OCI-LY1 (cell line): ENCODE measurements around the gene GADD45A.
A peak's percentile ranks its signal among the peaks of the same experiment; 100 is the strongest.

Experiments used
- H2AFZ ChIP-seq: fragments of 200-600 bp; sonication (generic), shearing (Covaris generic); 2 replicates; pipeline ENCODE4 v1.6.0; 2014; ENCODE audit warnings: antibody characterized with exemption, mild to moderate bottlenecking, low read length
- H3F3A ChIP-seq: fragments of 200-600 bp; sonication (generic), shearing (Covaris generic); 2 replicates; pipeline ENCODE4 v1.6.0; 2014; ENCODE audit warnings: mild to moderate bottlenecking, antibody characterized with exemption, low read length, moderate library complexity; ENCODE audit not compliant: insufficient read depth
- H3K27ac ChIP-seq: fragments of 200-600 bp; sonication (generic); 2 replicates; pipeline ENCODE4 v1.5.1; 2014; ENCODE audit warnings: low read length, mixed run types, mild to moderate bottlenecking, low read depth; ENCODE audit not compliant: poor library complexity, severe bottlenecking
- H3K27me3 ChIP-seq: fragments of 200-600 bp; sonication (generic); 2 replicates; pipeline ENCODE4 v1.6.0; 2014; ENCODE audit warnings: antibody characterized with exemption, mild to moderate bottlenecking, low read length, moderate library complexity; ENCODE audit not compliant: insufficient read depth
- H3K36me3 ChIP-seq: fragments of 200-600 bp; sonication (generic); 2 replicates; pipeline ENCODE4 v1.6.1; 2014; ENCODE audit warnings: mild to moderate bottlenecking, antibody characterized with exemption, low read length, moderate library complexity, mixed read lengths; ENCODE audit not compliant: insufficient read depth
- H3K4me1 ChIP-seq: fragments of 200-600 bp; sonication (generic); 2 replicates; pipeline ENCODE4 v1.5.1; 2014; ENCODE audit warnings: mild to moderate bottlenecking, low read length, moderate library complexity; ENCODE audit not compliant: insufficient read depth, severe bottlenecking
- H3K4me2 ChIP-seq: fragments of 200-600 bp; sonication (generic), shearing (Covaris generic); 2 replicates; pipeline ENCODE4 v1.6.1; 2014; ENCODE audit warnings: low read length
- H3K4me3 ChIP-seq: fragments of 200-600 bp; sonication (generic); 2 replicates; pipeline ENCODE4 v1.5.1; 2014; ENCODE audit warnings: low read length, low read depth, mild to moderate bottlenecking, mixed read lengths; ENCODE audit not compliant: poor library complexity, severe bottlenecking
- H3K79me2 ChIP-seq: fragments of 200-600 bp; shearing (Covaris generic); 2 replicates; pipeline ENCODE4 v1.6.1; 2016; ENCODE audit warnings: mixed run types, low read length, mixed read lengths; ENCODE audit not compliant: insufficient read depth
- H3K9ac ChIP-seq: fragments of 200-600 bp; sonication (generic), shearing (Covaris generic); 2 replicates; pipeline ENCODE4 v1.6.1; 2014; ENCODE audit warnings: mild to moderate bottlenecking, low read length, mixed read lengths
- H3K9me2 ChIP-seq: fragments of 200-600 bp; sonication (generic), shearing (Covaris generic); 2 replicates; pipeline ENCODE4 v1.6.1; 2014; ENCODE audit warnings: low read depth, mild to moderate bottlenecking, low read length, mixed read lengths
- H3K9me3 ChIP-seq: fragments of 200-600 bp; shearing (Covaris generic); 2 replicates; pipeline ENCODE4 v1.6.1; 2014; ENCODE audit warnings: low read length, mixed read lengths
- H4K20me1 ChIP-seq: fragments of 200-600 bp; sonication (generic), shearing (Covaris generic); 2 replicates; pipeline ENCODE4 v1.6.0; 2016; ENCODE audit warnings: mild to moderate bottlenecking, low read length; ENCODE audit not compliant: insufficient read depth
- CTCF ChIP-seq: fragments of 200-600 bp; sonication (generic), shearing (Covaris generic); IDR thresholded peaks from 2 replicates; pipeline ENCODE4 v1.5.1; 2017; ENCODE audit warnings: mild to moderate bottlenecking, antibody characterized with exemption, low read length, moderate library complexity, mixed read lengths
- EZH2 ChIP-seq: fragments of 200-600 bp; sonication (generic), shearing (Covaris generic); IDR thresholded peaks from 2 replicates; pipeline ENCODE4 v1.8.0; 2017; ENCODE audit warnings: borderline replicate concordance, mixed run types, mild to moderate bottlenecking, antibody characterized with exemption, low read length, moderate library complexity, mixed read lengths

GADD45A gene

GRCh38 chr1:67733681-67734322 lies 48.8 kb downstream of the GADD45A start:
- no peaks in the 10 kb centered on the region for H3K36me3 ChIP-seq
- H3K4me1 ChIP-seq: peaks cover 81% of the 10 kb centered on the region
- TF ChIP-seq EZH2 (no peak), CTCF (no peak)
- H2AFZ ChIP-seq: no peak overlapping the region
- peak overlapping the region; percentile 38 for H3K4me2 ChIP-seq
- H3K4me3 ChIP-seq: peak overlapping the region; percentile 19
- H4K20me1 ChIP-seq: no peaks in the 10 kb centered on the region
- peak overlapping the region; percentile 98 for H3K27ac ChIP-seq
- H3K9ac ChIP-seq: peak overlapping the region; percentile 53; the same call in 1 of the 2 replicates
- H3K9me2 ChIP-seq: no peaks in the 10 kb centered on the region
- H3K9me3 ChIP-seq: no peaks in the 10 kb centered on the region
- no peaks in the 10 kb centered on the region for H3K79me2 ChIP-seq
- H3K27me3 ChIP-seq: no peaks in the 10 kb centered on the region
- no peaks in the 10 kb centered on the region for H3F3A ChIP-seq

GRCh38 chr1:67734323-67734690 lies 49.3 kb downstream of the GADD45A start:
- H2AFZ ChIP-seq: no peak overlapping the region
- H3K4me3 ChIP-seq: peak overlapping the region; percentile 19
- no peaks in the 10 kb centered on the region for H3K9me2 ChIP-seq
- no peaks in the 10 kb centered on the region for H3K9me3 ChIP-seq
- H3K36me3 ChIP-seq: no peaks in the 10 kb centered on the region
- peaks cover 76% of the 10 kb centered on the region for H3K4me1 ChIP-seq
- TF ChIP-seq EZH2 (no peak), CTCF (no peak)
- H3K79me2 ChIP-seq: no peaks in the 10 kb centered on the region
- H3K9ac ChIP-seq: peak overlapping the region; percentile 53; the same call in 1 of the 2 replicates
- H3K27ac ChIP-seq: peak overlapping the region; percentile 98
- H3F3A ChIP-seq: no peaks in the 10 kb centered on the region
- H4K20me1 ChIP-seq: no peaks in the 10 kb centered on the region
- no peaks in the 10 kb centered on the region for H3K27me3 ChIP-seq
- H3K4me2 ChIP-seq: peak overlapping the region; percentile 38

- H3K9ac ChIP-seq: peak overlapping the region; percentile 74
- H3K4me2 ChIP-seq: peak overlapping the region; percentile 80
- H3K4me3 ChIP-seq: peak overlapping the region; percentile 55
- TF ChIP-seq CTCF (no peak), EZH2 (no peak)
- no peaks in the 10 kb centered on the region for H3K36me3 ChIP-seq
- no peak overlapping the region for H2AFZ ChIP-seq
- H3K27ac ChIP-seq: peak overlapping the region; percentile 98
- no peaks in the 10 kb centered on the region for H3K9me3 ChIP-seq
- H4K20me1 ChIP-seq: no peaks in the 10 kb centered on the region
- no peaks in the 10 kb centered on the region for H3K9me2 ChIP-seq
- H3K27me3 ChIP-seq: no peaks in the 10 kb centered on the region
- H3K79me2 ChIP-seq: no peaks in the 10 kb centered on the region
- peaks cover 80% of the 10 kb centered on the region for H3K4me1 ChIP-seq
- H3F3A ChIP-seq: no peaks in the 10 kb centered on the region
Observed at GRCh38 chr1:67735206-67735605, 50.2 kb downstream of the GADD45A start.
